HCT116 (cell line): ENCODE data around the gene MERTK. TPM values are rescaled to one million over a fixed set of nuclear protein-coding genes. Genes with fewer than 3 reads are reported as not detected.

Experiments
- ATAC-seq: fragments of 200-7000 bp; cut with Tn5 transposase; 2 replicates; pipeline ENCODE4 v1.9.1; 2020; ENCODE audit warnings: mild to moderate bottlenecking, moderate library complexity
- BruUV-seq: library from RNA; stranded (reverse); fragments of 400-500 nt; replicated peaks from 2 replicates; lab custom pipeline; 2021; lab: Mats Ljungman, UMichigan
- CTCF ChIA-PET: fragments of 300-600 bp; sonication (Branson Sonifier 250); formaldehyde crosslinking; loops from one replicate; lab custom pipeline; 2021; ENCODE audit warnings: antibody characterized with exemption; lab: Charles Lee
- POLR2A ChIA-PET: fragments of 300-600, 350-600 bp; sonication (Branson Sonifier 250); formaldehyde crosslinking; loops from one replicate; lab custom pipeline; 2021; ENCODE audit warnings: antibody characterized with exemption; lab: Charles Lee
- RAD21 ChIA-PET, 2 experiments: fragments of 300-600 bp; sonication (Branson Sonifier 250); formaldehyde crosslinking; loops; one replicate each; lab custom pipeline; 2023; ENCODE audit warnings: low total read pairs in 2 of 2; ENCODE audit not compliant: uncharacterized antibody in 2 of 2, unreplicated experiment in 2 of 2, low non-redundant PET in 1 of 2; lab: Charles Lee
- DNase-seq: peaks from one replicate; pipeline ENCODE4 v3.0.0-alpha.2; 2010; ENCODE audit warnings: low read depth, low spot score
- H2AFZ ChIP-seq: fragments of 200-600 bp; shearing (Covaris generic), sonication (generic); 2 replicates; pipeline ENCODE4 v1.6.1; 2017; ENCODE audit warnings: low read depth, mixed run types, mixed read lengths, antibody characterized with exemption, low read length; ENCODE audit not compliant: poor library complexity, severe bottlenecking
- H3K27ac ChIP-seq: 2 replicates; pipeline ENCODE4 v1.5.1; 2012; ENCODE audit warnings: low read depth, low read length
- H3K27me3 ChIP-seq: fragments of 200-600 bp; sonication (generic); 2 replicates; pipeline ENCODE4 v1.6.1; 2016; ENCODE audit warnings: mixed run types, low read length, mixed read lengths; ENCODE audit not compliant: insufficient read depth
- H3K36me3 ChIP-seq, 2 experiments: fragments of 200-500 bp in 1 of 2; fragments of 200-600 bp in 1 of 2; sonication (Bioruptor generic) in 1 of 2; sonication (generic) in 1 of 2; 2 replicates each; pipeline versions ENCODE4 v1.5.1 to v1.6.1; 2014 to 2016; ENCODE audit warnings: low read length in 2 of 2, inconsistent platforms in 1 of 2, mixed read lengths in 1 of 2, mixed run types in 1 of 2; ENCODE audit not compliant: insufficient read depth in 2 of 2, control insufficient read depth in 1 of 2
- H3K4me1 ChIP-seq, 2 experiments: fragments of 200-600 bp in 1 of 2; sonication (generic) in 1 of 2; 2 replicates each; pipeline versions ENCODE4 v1.5.1 to v1.6.1; 2012 to 2017; ENCODE audit warnings: low read length in 2 of 2, inconsistent platforms in 1 of 2, mild to moderate bottlenecking in 1 of 2, mixed read lengths in 1 of 2, mixed run types in 1 of 2, moderate library complexity in 1 of 2; ENCODE audit not compliant: insufficient read depth in 2 of 2, control insufficient read depth in 1 of 2
- H3K4me2 ChIP-seq: fragments of 200-600 bp; sonication (generic); 2 replicates; pipeline ENCODE4 v1.6.1; 2017; ENCODE audit warnings: mixed run types, low read length, mixed read lengths
- H3K4me3 ChIP-seq, 2 experiments: fragments of 200-600 bp in 1 of 2; sonication (generic) in 1 of 2; replicated peaks in 1 of 2; 2 replicates each; pipeline ENCODE4 v1.5.1; 2011 to 2016; ENCODE audit warnings: low read length in 2 of 2, control low read depth in 1 of 2, low read depth in 1 of 2, mild to moderate bottlenecking in 1 of 2, mixed read lengths in 1 of 2, mixed run types in 1 of 2
- H3K79me2 ChIP-seq: fragments of 200-600 bp; sonication (generic); 2 replicates; pipeline ENCODE4 v1.6.1; 2017; ENCODE audit warnings: mild to moderate bottlenecking, mixed run types, low read length, moderate library complexity, mixed read lengths; ENCODE audit not compliant: insufficient read depth
- H3K9ac ChIP-seq: fragments of 200-600 bp; sonication (generic); 2 replicates; pipeline ENCODE4 v1.6.1; 2016; ENCODE audit warnings: low read length, mixed read lengths
- H3K9me2 ChIP-seq: fragments of 200-600 bp; sonication (generic), shearing (Covaris generic); 2 replicates; pipeline ENCODE4 v1.6.1; 2017; ENCODE audit warnings: mixed run types, mild to moderate bottlenecking, moderate library complexity; ENCODE audit not compliant: insufficient read depth
- H3K9me3 ChIP-seq, 2 experiments: fragments of 200-500 bp in 1 of 2; fragments of 200-600 bp in 1 of 2; sonication (Bioruptor generic) in 1 of 2; sonication (generic) in 1 of 2; 2 replicates each; pipeline ENCODE4 v1.6.1; 2014 to 2017; ENCODE audit warnings: low read length in 2 of 2, mixed read lengths in 2 of 2, inconsistent platforms in 1 of 2, low read depth in 1 of 2, mild to moderate bottlenecking in 1 of 2, mixed run types in 1 of 2, moderate library complexity in 1 of 2; ENCODE audit not compliant: control insufficient read depth in 1 of 2, insufficient read depth in 1 of 2
- H4K20me1 ChIP-seq: fragments of 200-600 bp; sonication (generic), shearing (Covaris generic); 2 replicates; pipeline ENCODE4 v1.6.1; 2017; ENCODE audit warnings: mixed run types, mild to moderate bottlenecking, moderate library complexity; ENCODE audit not compliant: insufficient read depth
- CEBPB ChIP-seq: IDR thresholded peaks from 2 replicates; pipeline ENCODE4 v1.6.1; 2012; ENCODE audit warnings: low read depth
- ELF1 ChIP-seq: IDR thresholded peaks from 2 replicates; pipeline ENCODE4 v1.6.1; 2012; ENCODE audit warnings: low read depth, borderline replicate concordance
- EZH2phosphoT487 ChIP-seq: fragments of 200-600 bp; IDR thresholded peaks from 2 replicates; pipeline ENCODE4 v1.6.1; 2018; ENCODE audit warnings: antibody characterized with exemption, borderline replicate concordance
- JUND ChIP-seq: IDR thresholded peaks from 2 replicates; pipeline ENCODE4 v1.6.1; 2012
- POLR2A ChIP-seq: IDR thresholded peaks from 2 replicates; pipeline ENCODE4 v1.7.0; 2011; ENCODE audit warnings: borderline replicate concordance; ENCODE audit not compliant: insufficient read depth, insufficient read length; ENCODE audit errors: extremely low read depth
- POLR2AphosphoS5 ChIP-seq: IDR thresholded peaks from 2 replicates; pipeline ENCODE4 v1.6.1; 2011; ENCODE audit warnings: mild to moderate bottlenecking, low read depth, low read length, moderate library complexity
- RAD21 ChIP-seq: IDR thresholded peaks from 2 replicates; pipeline ENCODE4 v1.6.1; 2012; ENCODE audit warnings: low read depth, mild to moderate bottlenecking
- SP1 ChIP-seq: IDR thresholded peaks from 2 replicates; pipeline ENCODE4 v1.6.1; 2012; ENCODE audit warnings: low read depth
- TCF7L2 ChIP-seq: IDR thresholded peaks from 2 replicates; pipeline ENCODE4 v1.7.0; 2011; ENCODE audit warnings: borderline replicate concordance, inconsistent platforms; ENCODE audit not compliant: insufficient read depth, insufficient read length; ENCODE audit errors: extremely low read depth
- ZFX ChIP-seq: fragments of 450-650 bp; IDR thresholded peaks from 2 replicates; pipeline ENCODE4 v1.6.1; 2017
- intact Hi-C: fragments of 100-400 bp; cut with micrococcal nuclease; formaldehyde crosslinking; loops from 2 replicates; pipeline ENCODE4 v1.10.0; 2022
- total RNA-seq: library from RNA; stranded (reverse); gene quantifications from one replicate; pipeline ENCODE4 v1.2.1, GENCODE V29; 2021; ENCODE audit not compliant: unreplicated experiment

The MERTK gene
- total RNA-seq, 1 experiment from 2014 or later, result 5.7 TPM

GRCh38 chr2:111966241-111966640 lies 67.8 kb downstream of the MERTK start:
- H2AFZ ChIP-seq, result no peak overlapping the region
- ChIA-PET POLR2A (no interaction called here), RAD21 (no interaction called here), CTCF (no interaction called here)
- no peaks in the 10 kb centered on the region for H3K36me3 ChIP-seq
- no peak overlapping the region for H3K4me3 ChIP-seq
- no peaks in the 10 kb centered on the region for H3K27me3 ChIP-seq
- no peak overlapping the region for H3K27ac ChIP-seq
- H3K9me2 ChIP-seq, result no peaks in the 10 kb centered on the region
- DNase-seq (no peak), ATAC-seq (no peak)
- no peaks in the 10 kb centered on the region for H3K79me2 ChIP-seq
- no peaks in the 10 kb centered on the region for H3K4me1 ChIP-seq
- intact Hi-C loops, result no loop called here
- no peak overlapping the region for H3K9ac ChIP-seq
- H4K20me1 ChIP-seq, result no peaks in the 10 kb centered on the region
- no peak for TF ChIP-seq ZFX
- TF ChIP-seq TCF7L2, result no peak
- TF ChIP-seq EZH2phosphoT487, result no peak
- no peak for TF ChIP-seq POLR2AphosphoS5
- no peak for TF ChIP-seq CEBPB
- no peak for TF ChIP-seq RAD21
- TF ChIP-seq SP1, result no peak
- TF ChIP-seq ELF1, result no peak
- TF ChIP-seq JUND, result no peak
- H3K4me2 ChIP-seq, result no peak overlapping the region
- no peaks in the 10 kb centered on the region for H3K9me3 ChIP-seq
- BruUV-seq, result no TSS peak

DNA sequence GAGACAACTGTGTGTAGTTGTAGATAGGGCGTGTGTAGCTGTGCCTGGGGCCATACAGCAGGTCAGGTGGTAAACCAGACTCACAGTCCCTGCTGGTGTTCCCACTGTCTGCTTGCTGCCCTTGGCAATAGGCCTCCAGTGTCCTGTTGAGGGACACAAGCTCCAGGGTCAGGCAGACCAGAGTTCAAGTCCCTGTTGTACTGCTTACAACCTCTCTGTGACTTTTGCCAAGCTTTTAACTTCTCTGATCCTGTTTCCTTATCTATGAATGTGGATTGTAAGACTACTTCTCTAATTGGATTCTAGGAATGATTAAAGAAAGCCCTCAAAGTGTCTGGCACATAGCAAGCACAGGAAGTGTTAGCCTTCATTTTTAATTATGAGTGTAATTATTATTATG lies 68.6 kb downstream of the MERTK start:
- ChIA-PET POLR2A (no interaction called here), CTCF (no interaction called here), RAD21 (no interaction called here)
- no peak overlapping the region for H2AFZ ChIP-seq
- DNase-seq (no peak), ATAC-seq (no peak)
- no peak overlapping the region for H3K4me3 ChIP-seq
- H4K20me1 ChIP-seq, result no peaks in the 10 kb centered on the region
- H3K9me2 ChIP-seq, result no peaks in the 10 kb centered on the region
- no peaks in the 10 kb centered on the region for H3K36me3 ChIP-seq
- intact Hi-C loops, result no loop called here
- H3K9me3 ChIP-seq, result no peaks in the 10 kb centered on the region
- no peak overlapping the region for H3K27ac ChIP-seq
- H3K27me3 ChIP-seq, result no peaks in the 10 kb centered on the region
- H3K4me1 ChIP-seq, result no peaks in the 10 kb centered on the region
- no TSS peak for BruUV-seq
- H3K9ac ChIP-seq, result no peak overlapping the region
- H3K4me2 ChIP-seq, result no peak overlapping the region
- TF ChIP-seq POLR2A, result no peak
- no peaks in the 10 kb centered on the region for H3K79me2 ChIP-seq
